Measurements from ENCODE around the gene DMRTB1.

Gene DMRTB1

GRCh38 chr1:53420341-53420740 is 38.9 kb upstream of the DMRTB1 start:
- no peak overlapping the region for H3K4me2 ChIP-seq (ENCODE audit: low read length)
- H3K4me1 ChIP-seq (ENCODE audit: control insufficient read depth, low read length) = no peaks in the 10 kb centered on the region
- no peaks in the 10 kb centered on the region for H3K36me3 ChIP-seq (ENCODE audit: control insufficient read depth, low read length)
- no peaks in the 10 kb centered on the region for H3K79me2 ChIP-seq (ENCODE audit: control insufficient read depth, low read length)
- H3K9me2 ChIP-seq (replicated peaks; ENCODE audit: control insufficient read depth, low read length) = no peaks in the 10 kb centered on the region
- no peak overlapping the region for H3K27ac ChIP-seq (ENCODE audit: low read depth, low read length)
- H4K20me1 ChIP-seq (ENCODE audit: control insufficient read depth, insufficient read depth, low read depth, low read length) = no peaks in the 10 kb centered on the region
- H3F3A ChIP-seq (ENCODE audit: control insufficient read depth, insufficient read depth) = no peaks in the 10 kb centered on the region
- H3K4me3 ChIP-seq (ENCODE audit: low read length) = no peak overlapping the region
- TF ChIP-seq, protein P1, sequence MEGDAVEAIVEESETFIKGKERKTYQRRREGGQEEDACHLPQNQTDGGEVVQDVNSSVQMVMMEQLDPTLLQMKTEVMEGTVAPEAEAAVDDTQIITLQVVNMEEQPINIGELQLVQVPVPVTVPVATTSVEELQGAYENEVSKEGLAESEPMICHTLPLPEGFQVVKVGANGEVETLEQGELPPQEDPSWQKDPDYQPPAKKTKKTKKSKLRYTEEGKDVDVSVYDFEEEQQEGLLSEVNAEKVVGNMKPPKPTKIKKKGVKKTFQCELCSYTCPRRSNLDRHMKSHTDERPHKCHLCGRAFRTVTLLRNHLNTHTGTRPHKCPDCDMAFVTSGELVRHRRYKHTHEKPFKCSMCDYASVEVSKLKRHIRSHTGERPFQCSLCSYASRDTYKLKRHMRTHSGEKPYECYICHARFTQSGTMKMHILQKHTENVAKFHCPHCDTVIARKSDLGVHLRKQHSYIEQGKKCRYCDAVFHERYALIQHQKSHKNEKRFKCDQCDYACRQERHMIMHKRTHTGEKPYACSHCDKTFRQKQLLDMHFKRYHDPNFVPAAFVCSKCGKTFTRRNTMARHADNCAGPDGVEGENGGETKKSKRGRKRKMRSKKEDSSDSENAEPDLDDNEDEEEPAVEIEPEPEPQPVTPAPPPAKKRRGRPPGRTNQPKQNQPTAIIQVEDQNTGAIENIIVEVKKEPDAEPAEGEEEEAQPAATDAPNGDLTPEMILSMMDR (IDR thresholded peaks at IDR 0.05; ENCODE audit: low read depth, low read length, poor library complexity, severe bottlenecking) = no peak
- TF ChIP-seq EZH2phosphoT487 (IDR thresholded peaks at IDR 0.05; ENCODE audit: borderline replicate concordance, low read length) = no peak
- H3K9me3 ChIP-seq (ENCODE audit: control insufficient read depth, insufficient read depth, low read length) = no peaks in the 10 kb centered on the region
- peaks cover 49% of the 10 kb centered on the region for H3K27me3 ChIP-seq (ENCODE audit: control insufficient read depth, low read length)

DNA sequence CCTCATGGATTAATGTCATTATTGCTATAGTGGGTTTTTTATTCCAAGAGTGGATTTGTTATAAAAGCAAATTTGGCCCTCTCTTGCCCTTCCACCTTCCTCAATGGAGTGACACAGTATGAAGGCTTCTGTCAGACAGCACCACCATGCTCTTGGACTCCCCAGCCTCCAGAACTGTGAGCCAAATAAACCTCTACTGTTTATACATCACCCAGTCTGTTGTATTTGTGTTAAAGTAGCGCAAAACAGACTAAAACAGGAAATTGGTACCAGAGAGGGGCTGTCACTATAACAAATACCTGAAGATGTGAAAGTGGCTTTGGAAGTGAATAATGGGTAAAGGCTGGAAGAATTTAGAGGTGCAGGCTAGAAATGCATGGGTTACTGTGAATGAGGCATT is 38.0 kb upstream of the DMRTB1 start:
- H3K27me3 ChIP-seq (ENCODE audit: control insufficient read depth, low read length) = peaks cover 47% of the 10 kb centered on the region

DNA sequence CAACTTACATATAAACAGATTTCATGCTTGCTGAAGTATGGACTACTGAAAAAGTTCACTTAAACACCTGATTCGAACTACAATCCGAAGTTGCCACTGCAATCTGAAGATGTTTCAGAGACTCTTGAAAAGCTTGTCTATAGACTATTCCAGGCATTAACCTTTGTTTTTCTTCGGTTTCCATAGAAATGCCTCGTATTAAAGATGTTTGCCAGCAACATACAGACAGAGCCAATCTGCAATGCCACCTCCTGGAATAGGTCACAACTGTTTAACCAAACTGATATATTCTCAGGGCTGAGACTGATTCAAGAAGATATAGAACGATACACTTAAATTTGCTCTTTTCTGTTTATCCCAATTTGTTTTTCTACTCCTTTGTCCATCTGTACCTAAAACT is 28.9 kb upstream of the DMRTB1 start:
- no peak overlapping the region for H3K4me2 ChIP-seq (ENCODE audit: low read length)

More for the DNA sequence above, 38.0 kb upstream of the DMRTB1 start:
- Histone ChIP-seq H3K27ac (ENCODE audit: low read depth, low read length) (no peak overlapping the region), H3K4me3 (ENCODE audit: low read length) (no peak overlapping the region), H3F3A (ENCODE audit: control insufficient read depth, insufficient read depth) (no peaks in the 10 kb centered on the region), H3K9me3 (ENCODE audit: control insufficient read depth, insufficient read depth, low read length) (no peaks in the 10 kb centered on the region), H4K20me1 (ENCODE audit: control insufficient read depth, insufficient read depth, low read depth, low read length) (no peaks in the 10 kb centered on the region), H3K9me2 (replicated peaks; ENCODE audit: control insufficient read depth, low read length) (no peaks in the 10 kb centered on the region), H3K36me3 (ENCODE audit: control insufficient read depth, low read length) (no peaks in the 10 kb centered on the region), H3K4me1 (ENCODE audit: control insufficient read depth, low read length) (no peaks in the 10 kb centered on the region), H3K4me2 (ENCODE audit: low read length) (no peak overlapping the region), H3K79me2 (ENCODE audit: control insufficient read depth, low read length) (no peaks in the 10 kb centered on the region)
- no peak for TF ChIP-seq EZH2phosphoT487 (IDR thresholded peaks at IDR 0.05; ENCODE audit: borderline replicate concordance, low read length)
- TF ChIP-seq, protein P1 (IDR thresholded peaks at IDR 0.05; ENCODE audit: low read depth, low read length, poor library complexity, severe bottlenecking) = no peak

More for the DNA sequence above, 28.9 kb upstream of the DMRTB1 start:
- H3K27me3 ChIP-seq (ENCODE audit: control insufficient read depth, low read length) = peaks cover 18% of the 10 kb centered on the region
- H3F3A ChIP-seq (ENCODE audit: control insufficient read depth, insufficient read depth) = no peaks in the 10 kb centered on the region
- no peak overlapping the region for H3K27ac ChIP-seq (ENCODE audit: low read depth, low read length)
- no peaks in the 10 kb centered on the region; the same call in 1 of the 2 replicates for H3K4me1 ChIP-seq (ENCODE audit: control insufficient read depth, low read length)
- H3K36me3 ChIP-seq (ENCODE audit: control insufficient read depth, low read length) = no peaks in the 10 kb centered on the region
- no peak overlapping the region for H3K4me3 ChIP-seq (ENCODE audit: low read length)
- H3K9me3 ChIP-seq (ENCODE audit: control insufficient read depth, insufficient read depth, low read length) = no peaks in the 10 kb centered on the region
- H4K20me1 ChIP-seq (ENCODE audit: control insufficient read depth, insufficient read depth, low read depth, low read length) = no peaks in the 10 kb centered on the region
- TF ChIP-seq, protein P1 (IDR thresholded peaks at IDR 0.05; ENCODE audit: low read depth, low read length, poor library complexity, severe bottlenecking) = no peak
- TF ChIP-seq EZH2phosphoT487 (IDR thresholded peaks at IDR 0.05; ENCODE audit: borderline replicate concordance, low read length) = no peak
- H3K79me2 ChIP-seq (ENCODE audit: control insufficient read depth, low read length) = no peaks in the 10 kb centered on the region
- no peaks in the 10 kb centered on the region for H3K9me2 ChIP-seq (replicated peaks; ENCODE audit: control insufficient read depth, low read length)
